ENCODE data around the gene INPP4A. TPM values are rescaled to one million over a fixed set of nuclear protein-coding genes. Genes with fewer than 3 reads are reported as not detected.

INPP4A gene
- total and polyA plus RNA-seq, 7 donors, result 1.8 to 49.9 (median 30.4) TPM

DNA sequence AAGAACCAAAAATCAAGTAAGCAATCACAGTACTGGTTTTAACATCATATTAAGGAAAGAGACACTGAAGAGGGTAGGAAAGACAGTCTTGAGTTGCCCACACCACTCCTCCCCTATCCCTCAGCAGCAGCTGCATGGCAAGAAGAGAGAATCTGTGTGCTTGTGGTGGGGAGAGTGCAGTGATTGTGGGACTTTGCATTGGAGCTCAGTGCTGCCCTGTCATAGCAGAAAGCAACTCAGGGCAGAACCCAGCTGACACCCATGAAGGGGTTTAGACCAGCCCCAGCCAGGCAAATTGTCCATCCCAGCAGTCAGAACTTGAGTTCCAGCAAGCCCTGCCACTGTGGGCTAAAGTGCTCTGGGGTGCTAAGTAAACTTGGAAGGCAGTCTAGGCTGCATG lies 40.8 kb upstream of the INPP4A start:
- no peaks in the 10 kb centered on the region for H3K9me3 ChIP-seq
- intact Hi-C loops (cut with DNase I), result no loop called here
- no peak overlapping the region for H3K27ac ChIP-seq
- H3K4me3 ChIP-seq, result no peak overlapping the region
- no peak for DNase-seq
- H3K27me3 ChIP-seq, result no peaks in the 10 kb centered on the region
- TF ChIP-seq POLR2AphosphoS5 (IDR thresholded peaks at IDR 0.05) (no peak), POLR2A (IDR thresholded peaks at IDR 0.05) (no peak), EP300 (IDR thresholded peaks at IDR 0.05) (no peak)
- TF ChIP-seq, protein P1, sequence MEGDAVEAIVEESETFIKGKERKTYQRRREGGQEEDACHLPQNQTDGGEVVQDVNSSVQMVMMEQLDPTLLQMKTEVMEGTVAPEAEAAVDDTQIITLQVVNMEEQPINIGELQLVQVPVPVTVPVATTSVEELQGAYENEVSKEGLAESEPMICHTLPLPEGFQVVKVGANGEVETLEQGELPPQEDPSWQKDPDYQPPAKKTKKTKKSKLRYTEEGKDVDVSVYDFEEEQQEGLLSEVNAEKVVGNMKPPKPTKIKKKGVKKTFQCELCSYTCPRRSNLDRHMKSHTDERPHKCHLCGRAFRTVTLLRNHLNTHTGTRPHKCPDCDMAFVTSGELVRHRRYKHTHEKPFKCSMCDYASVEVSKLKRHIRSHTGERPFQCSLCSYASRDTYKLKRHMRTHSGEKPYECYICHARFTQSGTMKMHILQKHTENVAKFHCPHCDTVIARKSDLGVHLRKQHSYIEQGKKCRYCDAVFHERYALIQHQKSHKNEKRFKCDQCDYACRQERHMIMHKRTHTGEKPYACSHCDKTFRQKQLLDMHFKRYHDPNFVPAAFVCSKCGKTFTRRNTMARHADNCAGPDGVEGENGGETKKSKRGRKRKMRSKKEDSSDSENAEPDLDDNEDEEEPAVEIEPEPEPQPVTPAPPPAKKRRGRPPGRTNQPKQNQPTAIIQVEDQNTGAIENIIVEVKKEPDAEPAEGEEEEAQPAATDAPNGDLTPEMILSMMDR (IDR thresholded peaks at IDR 0.05), result no peak
- H3K36me3 ChIP-seq, result no peaks in the 10 kb centered on the region
- no peaks in the 10 kb centered on the region for H3K4me1 ChIP-seq

DNA sequence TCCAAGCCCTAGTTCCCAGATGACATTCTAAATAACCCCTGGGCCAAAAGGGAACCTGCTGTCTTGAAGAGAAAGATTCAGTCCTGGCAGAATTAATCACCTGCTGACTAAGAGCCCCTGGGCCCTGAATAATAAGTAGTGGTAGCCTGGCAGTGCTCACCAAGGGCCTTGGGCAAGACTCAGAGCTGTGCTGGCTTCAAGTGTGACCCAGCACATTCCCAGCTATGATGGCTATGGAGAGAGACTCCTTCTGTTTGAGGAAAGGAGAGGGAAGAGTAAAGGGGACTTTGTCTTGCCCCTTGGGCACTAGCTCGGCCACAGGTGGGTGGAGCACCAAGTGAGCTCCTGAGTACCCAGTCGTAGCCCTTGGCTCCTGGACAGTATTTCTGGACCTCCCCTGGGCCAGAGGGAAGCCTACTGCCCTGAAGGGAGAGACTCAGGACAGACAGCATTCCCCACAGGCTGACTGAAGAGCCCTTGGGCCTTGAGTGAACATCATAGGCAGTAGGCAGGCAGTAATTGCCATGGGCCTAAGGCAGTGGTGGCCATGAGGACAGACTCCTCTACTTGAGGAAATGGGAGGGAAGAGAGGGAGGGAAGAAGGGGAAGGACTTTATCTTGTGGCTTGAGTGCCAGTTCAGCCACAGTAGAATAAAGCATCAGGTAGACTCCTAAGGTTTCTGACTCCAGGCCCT lies 40.0 kb upstream of the INPP4A start:
- no peak for TF ChIP-seq POLR2AphosphoS5 (IDR thresholded peaks at IDR 0.05)
- TF ChIP-seq, protein P1 (IDR thresholded peaks at IDR 0.05), result no peak
- no peak for TF ChIP-seq POLR2A (IDR thresholded peaks at IDR 0.05)
- no peak for TF ChIP-seq EP300 (IDR thresholded peaks at IDR 0.05)
- intact Hi-C loops (cut with DNase I), result no loop called here
- no peaks in the 10 kb centered on the region for H3K27me3 ChIP-seq
- no peaks in the 10 kb centered on the region for H3K9me3 ChIP-seq
- no peak for DNase-seq
- 87 to 89% methylated on average over 2 of the region's 2 CpGs for WGBS, 2 donors
- H3K27ac ChIP-seq, result no peak overlapping the region
- no peaks in the 10 kb centered on the region for H3K36me3 ChIP-seq
- H3K4me1 ChIP-seq, result no peaks in the 10 kb centered on the region
- H3K4me3 ChIP-seq, result no peak overlapping the region

DNA sequence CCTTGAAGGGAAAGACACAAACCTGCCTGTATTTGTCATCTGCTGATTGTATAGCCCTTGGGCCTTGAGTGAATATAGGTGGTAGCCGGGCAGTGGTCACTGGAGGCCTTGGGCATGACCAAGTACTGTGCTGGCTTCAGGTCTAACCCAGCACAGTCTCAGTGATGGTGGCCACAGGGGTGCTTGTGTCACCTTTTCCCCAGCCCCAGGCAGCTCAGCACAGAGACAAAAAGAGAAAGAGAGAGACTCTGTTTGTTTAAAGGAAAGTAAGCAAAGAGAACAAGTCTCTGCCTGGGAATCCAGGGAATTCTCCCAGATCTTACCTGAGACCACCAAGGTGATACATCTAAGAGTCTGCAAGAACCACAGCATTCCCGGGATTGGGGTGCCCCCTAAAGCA lies 39.4 kb upstream of the INPP4A start:
- no peaks in the 10 kb centered on the region for H3K4me1 ChIP-seq
- DNase-seq, result no peak
- intact Hi-C loops (cut with DNase I), result no loop called here
- no peaks in the 10 kb centered on the region for H3K36me3 ChIP-seq
- TF ChIP-seq, protein P1 (IDR thresholded peaks at IDR 0.05), result no peak
- no peak for TF ChIP-seq EP300 (IDR thresholded peaks at IDR 0.05)
- no peak for TF ChIP-seq POLR2AphosphoS5 (IDR thresholded peaks at IDR 0.05)
- no peak for TF ChIP-seq POLR2A (IDR thresholded peaks at IDR 0.05)
- H3K27ac ChIP-seq, result no peak overlapping the region
- 85% methylated on average over 2 of the region's 2 CpGs for WGBS, 2 donors
- H3K27me3 ChIP-seq, result no peaks in the 10 kb centered on the region
- no peaks in the 10 kb centered on the region for H3K9me3 ChIP-seq
- no peak overlapping the region for H3K4me3 ChIP-seq

DNA sequence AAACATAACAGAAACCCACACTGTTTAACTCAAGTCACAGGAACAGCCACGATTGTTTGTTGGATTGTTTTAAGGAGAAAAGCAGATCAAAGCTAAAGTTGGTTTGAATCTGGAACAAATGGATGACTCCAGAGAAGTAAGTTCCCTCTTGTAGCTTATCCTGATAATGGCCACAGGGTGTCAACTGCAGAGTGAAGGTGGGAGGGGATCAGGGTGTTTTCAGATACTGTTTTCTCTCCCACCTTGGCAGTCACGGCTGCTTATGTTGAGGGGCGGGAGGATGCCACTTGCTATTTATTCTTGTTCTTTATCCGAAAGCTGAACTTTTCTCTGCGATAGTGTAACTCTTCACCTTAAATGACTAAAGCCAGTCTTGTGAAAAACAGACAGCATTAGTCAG lies 36.5 kb upstream of the INPP4A start:
- intact Hi-C loops (cut with DNase I), result no loop called here

More for the DNA sequence above, 36.5 kb upstream of the INPP4A start:
- no peak for TF ChIP-seq EP300 (IDR thresholded peaks at IDR 0.05)
- no peak for TF ChIP-seq POLR2A (IDR thresholded peaks at IDR 0.05)
- TF ChIP-seq, protein P1 (IDR thresholded peaks at IDR 0.05), result no peak
- no peak for TF ChIP-seq POLR2AphosphoS5 (IDR thresholded peaks at IDR 0.05)
- Histone ChIP-seq H3K9me3 (no peaks in the 10 kb centered on the region), H3K27ac (no peak overlapping the region), H3K4me3 (no peak overlapping the region), H3K27me3 (no peaks in the 10 kb centered on the region), H3K36me3 (no peaks in the 10 kb centered on the region), H3K4me1 (peaks cover 0 to 4% (median 0%) of the 10 kb centered on the region in 4 donors)
- WGBS, 2 donors, result 82 to 87% methylated on average over 5 of the region's 5 CpGs
- DNase-seq, result no peak

Data from sigmoid colon (tissue), 7 donors.